GM18526 (cell line): ENCODE data around the gene WDR70.

Experiments
- POLR2A ChIP-seq: IDR thresholded peaks from 3 replicates; pipeline ENCODE4 v1.6.1; 2011; ENCODE audit not compliant: insufficient read length; ENCODE audit errors: extremely low read depth

WDR70 gene

GRCh38 chr5:37568018-37568753, 189.1 kb downstream of the WDR70 start:
- TF ChIP-seq POLR2A = no peak

GRCh38 chr5:37568893-37569292, 189.8 kb downstream of the WDR70 start:
- no peak for TF ChIP-seq POLR2A

- no peak for TF ChIP-seq POLR2A
These were observed 190.3 kb downstream of the WDR70 start for GRCh38 chr5:37569466-37569865.

GRCh38 chr5:37570597-37570996, 191.5 kb downstream of the WDR70 start:
- no peak for TF ChIP-seq POLR2A

GRCh38 chr5:37571985-37572384, 192.9 kb downstream of the WDR70 start:
- no peak for TF ChIP-seq POLR2A

GRCh38 chr5:37575541-37576489, 196.7 kb downstream of the WDR70 start:
- TF ChIP-seq POLR2A = no peak

GRCh38 chr5:37576552-37576951, 197.4 kb downstream of the WDR70 start:
- TF ChIP-seq POLR2A = no peak

- TF ChIP-seq POLR2A = no peak
These were observed 199.1 kb downstream of the WDR70 start for GRCh38 chr5:37578176-37578575.

- no peak for TF ChIP-seq POLR2A
These were observed 201.0 kb downstream of the WDR70 start for GRCh38 chr5:37580106-37580505.

- TF ChIP-seq POLR2A = no peak
These were observed 203.1 kb downstream of the WDR70 start for GRCh38 chr5:37582202-37582601.

- no peak for TF ChIP-seq POLR2A
These were observed 219.6 kb downstream of the WDR70 start for GRCh38 chr5:37598733-37599132.

- no peak for TF ChIP-seq POLR2A
These were observed 222.0 kb downstream of the WDR70 start for GRCh38 chr5:37601163-37601562.

- no peak for TF ChIP-seq POLR2A
These were observed 224.0 kb downstream of the WDR70 start for GRCh38 chr5:37603072-37603471.

GRCh38 chr5:37604290-37604689, 225.2 kb downstream of the WDR70 start:
- TF ChIP-seq POLR2A = no peak

GRCh38 chr5:37606148-37606547, 227.0 kb downstream of the WDR70 start:
- TF ChIP-seq POLR2A = no peak

- no peak for TF ChIP-seq POLR2A
These were observed 227.6 kb downstream of the WDR70 start for GRCh38 chr5:37606632-37607248.
